ENCODE measurements around the gene RNF220. TPM values are rescaled to one million over a fixed set of nuclear protein-coding genes. Genes with fewer than 3 reads are reported as not detected.

The RNF220 gene
- total RNA-seq, 1 donor from 2014 or later: 25.1 TPM

DNA sequence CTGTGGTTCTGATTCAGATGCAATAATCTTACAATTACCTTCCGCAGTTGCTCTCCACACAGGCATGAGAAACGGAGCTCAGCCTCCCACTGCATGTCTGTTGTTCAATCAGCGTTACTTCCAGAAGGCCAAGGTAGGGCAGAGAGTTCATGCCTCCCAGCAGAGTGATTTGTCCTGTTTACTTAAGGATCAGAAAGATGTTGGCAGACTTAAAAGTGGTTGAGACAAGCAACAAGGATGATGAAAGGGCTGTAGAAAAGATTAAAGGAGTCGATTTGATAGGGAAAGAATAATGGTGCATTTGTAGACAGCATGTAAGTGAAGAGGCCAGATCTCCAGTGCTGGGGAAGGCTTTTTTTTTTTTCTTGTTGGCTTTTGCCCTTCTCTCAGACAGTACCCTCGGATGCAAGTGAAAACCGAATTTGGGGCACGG, 296.1 kb downstream of the RNF220 start:
- H3K27me3 ChIP-seq (ENCODE audit: control insufficient read depth in 3 of 3, insufficient read depth in 3 of 3, low read length in 3 of 3): no peaks in the 10 kb centered on the region
- H3K9me3 ChIP-seq (ENCODE audit: control insufficient read depth in 3 of 3, low read length in 3 of 3): no peaks in the 10 kb centered on the region
- H3K36me3 ChIP-seq (ENCODE audit: control insufficient read depth in 3 of 3, insufficient read depth in 3 of 3, low read length in 3 of 3): no peaks in the 10 kb centered on the region
- H3K9ac ChIP-seq (ENCODE audit: low read depth in 1 of 3, low read length in 3 of 3): no peak overlapping the region
- H3K4me1 ChIP-seq (ENCODE audit: control insufficient read depth in 3 of 3, insufficient read depth in 3 of 3, low read length in 3 of 3): no peaks in the 10 kb centered on the region
- no peak overlapping the region for H3K4me3 ChIP-seq (ENCODE audit: low read length in 3 of 3)
- H3K27ac ChIP-seq (ENCODE audit: low read depth, low read length): no peak overlapping the region

Small RNA genes within 50 kb of the gene (small RNA-seq; reads per million reads assigned to genes)
- gene MIR5584: not detected
- gene RNU6-369P: not detected

Other genes starting within 250 kb of the RNF220 start
- 14.6 TPM for gene DMAP1, start 191.8 kb upstream of the RNF220 start, total RNA-seq
- 52.7 TPM for gene ERI3, start 50.0 kb upstream of the RNF220 start, total RNA-seq